Caco-2 (cell line): ENCODE measurements around the gene CYP26A1. TPM values are rescaled to one million over a fixed set of nuclear protein-coding genes. Genes with fewer than 3 reads are reported as not detected.

Experiments
- BruUV-seq: library from RNA; stranded (reverse); fragments of 400-500 nt; replicated peaks from 2 replicates; lab custom pipeline; 2021; lab: Mats Ljungman, UMichigan
- CTCF ChIA-PET: fragments of 300-600 bp; sonication (Branson Sonifier 250); formaldehyde crosslinking; loops from one replicate; lab custom pipeline; 2022; ENCODE audit warnings: antibody characterized with exemption; lab: Charles Lee
- POLR2A ChIA-PET: fragments of 300-600 bp; sonication (Branson Sonifier 250); formaldehyde crosslinking; loops from one replicate; lab custom pipeline; 2022; ENCODE audit warnings: antibody characterized with exemption; lab: Charles Lee
- DNase-seq, 2 experiments: peaks; one replicate each; pipeline versions ENCODE4 v3.0.0 to v3.0.0-alpha.2; 2020 to 2022
- H3K27me3 ChIP-seq: replicated peaks from 2 replicates; pipeline ENCODE4 v1.6.0; 2011; ENCODE audit warnings: low read length; ENCODE audit not compliant: control insufficient read depth, insufficient read depth
- H3K36me3 ChIP-seq: 2 replicates; pipeline ENCODE4 v1.5.1; 2011; ENCODE audit warnings: low read length; ENCODE audit not compliant: control insufficient read depth, insufficient read depth
- H3K4me1 ChIP-seq: fragments of 250-450 bp; sonication (Bioruptor Pico); 2 replicates; pipeline ENCODE4 v1.5.1; 2020; ENCODE audit warnings: mild to moderate bottlenecking
- H3K4me3 ChIP-seq: 2 replicates; pipeline ENCODE4 v1.5.1; 2011; ENCODE audit warnings: low read depth, mild to moderate bottlenecking, control low read depth, low read length
- H3K9me3 ChIP-seq: fragments of 250-450 bp; sonication (Bioruptor Pico); 2 replicates; pipeline ENCODE4 v1.5.1; 2020; ENCODE audit warnings: mild to moderate bottlenecking, moderate library complexity
- H3K27ac Mint-ChIP-seq: one replicate; pipeline ENCODE4 v1.8.0; 2022; ENCODE audit warnings: mixed read lengths; ENCODE audit not compliant: unreplicated experiment
- H3K27me3 Mint-ChIP-seq: one replicate; pipeline ENCODE4 v1.8.0; 2022; ENCODE audit warnings: mixed read lengths; ENCODE audit not compliant: insufficient read depth, unreplicated experiment
- H3K36me3 Mint-ChIP-seq: one replicate; pipeline ENCODE4 v1.8.0; 2022; ENCODE audit warnings: mild to moderate bottlenecking, mixed read lengths; ENCODE audit not compliant: insufficient read depth, unreplicated experiment
- H3K4me1 Mint-ChIP-seq: one replicate; pipeline ENCODE4 v1.8.0; 2022; ENCODE audit warnings: low read depth, mixed read lengths; ENCODE audit not compliant: unreplicated experiment
- H3K4me3 Mint-ChIP-seq: one replicate; pipeline ENCODE4 v1.8.0; 2022; ENCODE audit warnings: mild to moderate bottlenecking, moderate library complexity, mixed read lengths; ENCODE audit not compliant: unreplicated experiment
- H3K9me3 Mint-ChIP-seq: one replicate; pipeline ENCODE4 v1.8.0; 2022; ENCODE audit warnings: mixed read lengths; ENCODE audit not compliant: unreplicated experiment
- intact Hi-C: fragments of 100-400 bp; cut with micrococcal nuclease; formaldehyde crosslinking; loops from one replicate; pipeline ENCODE4 v1.10.0; 2022; ENCODE audit not compliant: unreplicated experiment
- total RNA-seq: library from RNA; stranded (reverse); gene quantifications from 2 replicates; pipeline ENCODE4 v1.2.3, GENCODE V29; 2022
- TF ChIP-seq, protein P1 (sequence below), 2 experiments: fragments of 200-600 bp in 1 of 2; IDR thresholded peaks; 1 replicate in 1 of 2; 2 replicates in 1 of 2; pipeline versions ENCODE4 v1.5.1 to v1.8.0; 2011 to 2022; ENCODE audit warnings: antibody characterized with exemption in 1 of 2, control low read depth in 1 of 2, inconsistent platforms in 1 of 2, low read depth in 1 of 2, low read length in 1 of 2, mild to moderate bottlenecking in 1 of 2, moderate library complexity in 1 of 2; ENCODE audit not compliant: insufficient read depth in 1 of 2, severe bottlenecking in 1 of 2, unreplicated experiment in 1 of 2

Gene CYP26A1
- total RNA-seq, 1 experiment from 2014 or later, result 0.82 TPM

DNA sequence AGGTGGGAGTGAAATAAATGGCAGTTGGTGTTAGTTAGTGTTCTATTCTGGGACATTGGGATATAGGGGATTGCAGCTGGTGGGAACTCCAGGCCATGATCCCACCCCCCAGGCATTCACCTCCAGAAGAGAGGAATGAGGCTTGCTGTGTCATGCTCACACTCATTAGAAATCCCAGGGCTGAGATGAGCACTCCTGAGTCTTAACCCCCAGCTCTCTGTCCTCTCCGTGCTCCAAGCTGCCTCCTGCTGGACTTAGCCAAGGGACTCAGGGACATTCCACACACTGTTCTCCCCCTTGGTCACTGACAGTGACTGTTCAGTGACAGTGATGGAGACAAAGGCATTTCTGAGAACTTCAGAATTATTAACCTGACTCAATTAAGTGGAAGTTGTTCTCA, 21.5 kb downstream of the CYP26A1 start:
- Mint-ChIP-seq H3K36me3 (no peaks in the 10 kb centered on the region), H3K4me1 (peaks cover 7% of the 10 kb centered on the region), H3K27ac (no peak overlapping the region), H3K27me3 (no peaks in the 10 kb centered on the region), H3K9me3 (peaks cover 11% of the 10 kb centered on the region), H3K4me3 (no peak overlapping the region)
- H3K4me3 ChIP-seq, result no peak overlapping the region
- TF ChIP-seq, protein P1, sequence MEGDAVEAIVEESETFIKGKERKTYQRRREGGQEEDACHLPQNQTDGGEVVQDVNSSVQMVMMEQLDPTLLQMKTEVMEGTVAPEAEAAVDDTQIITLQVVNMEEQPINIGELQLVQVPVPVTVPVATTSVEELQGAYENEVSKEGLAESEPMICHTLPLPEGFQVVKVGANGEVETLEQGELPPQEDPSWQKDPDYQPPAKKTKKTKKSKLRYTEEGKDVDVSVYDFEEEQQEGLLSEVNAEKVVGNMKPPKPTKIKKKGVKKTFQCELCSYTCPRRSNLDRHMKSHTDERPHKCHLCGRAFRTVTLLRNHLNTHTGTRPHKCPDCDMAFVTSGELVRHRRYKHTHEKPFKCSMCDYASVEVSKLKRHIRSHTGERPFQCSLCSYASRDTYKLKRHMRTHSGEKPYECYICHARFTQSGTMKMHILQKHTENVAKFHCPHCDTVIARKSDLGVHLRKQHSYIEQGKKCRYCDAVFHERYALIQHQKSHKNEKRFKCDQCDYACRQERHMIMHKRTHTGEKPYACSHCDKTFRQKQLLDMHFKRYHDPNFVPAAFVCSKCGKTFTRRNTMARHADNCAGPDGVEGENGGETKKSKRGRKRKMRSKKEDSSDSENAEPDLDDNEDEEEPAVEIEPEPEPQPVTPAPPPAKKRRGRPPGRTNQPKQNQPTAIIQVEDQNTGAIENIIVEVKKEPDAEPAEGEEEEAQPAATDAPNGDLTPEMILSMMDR (IDR thresholded peaks at IDR 0.05; ENCODE audit: insufficient read depth in 1 of 2, low read depth in 1 of 2, low read length in 1 of 2, severe bottlenecking in 1 of 2, unreplicated experiment in 1 of 2), result no peak
- intact Hi-C loops, result no loop called here
- H3K27me3 ChIP-seq, result no peaks in the 10 kb centered on the region
- H3K36me3 ChIP-seq, result no peaks in the 10 kb centered on the region
- H3K9me3 ChIP-seq, result no peaks in the 10 kb centered on the region
- CTCF ChIA-PET, result no interaction called here
- DNase-seq, result no peak
- POLR2A ChIA-PET, result no interaction called here
- no TSS peak for BruUV-seq
- H3K4me1 ChIP-seq, result peaks cover 9% of the 10 kb centered on the region; the same call in 1 of the 2 replicates

DNA sequence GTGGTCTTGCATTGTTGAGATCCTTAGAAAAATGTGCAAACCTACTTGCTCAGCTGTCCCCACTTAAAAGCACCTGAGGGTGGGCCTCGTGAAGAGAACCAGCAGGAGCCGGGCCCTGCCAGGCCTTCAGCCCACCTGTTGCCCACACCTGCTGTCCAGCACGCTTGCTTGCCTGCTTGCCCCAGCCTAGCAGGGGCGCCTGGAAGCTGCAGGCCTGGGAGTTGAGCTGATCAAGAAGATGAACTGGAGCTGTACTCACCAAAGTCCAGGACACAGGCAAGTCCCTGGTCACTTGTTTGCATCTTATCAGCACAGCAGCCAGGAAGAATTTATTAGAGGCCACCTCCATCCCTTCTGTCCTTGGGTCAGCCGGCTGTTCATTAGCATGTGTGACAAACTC, 23.2 kb downstream of the CYP26A1 start:
- Histone ChIP-seq H3K27me3 (no peaks in the 10 kb centered on the region), H3K4me3 (no peak overlapping the region), H3K36me3 (no peaks in the 10 kb centered on the region), H3K4me1 (peaks cover 9% of the 10 kb centered on the region; the same call in 1 of the 2 replicates), H3K9me3 (no peaks in the 10 kb centered on the region)
- peaks cover 7% of the 10 kb centered on the region for H3K4me1 Mint-ChIP-seq
- no peaks in the 10 kb centered on the region for H3K36me3 Mint-ChIP-seq
- intact Hi-C loops, result no loop called here
- H3K27ac Mint-ChIP-seq, result no peak overlapping the region
- ChIA-PET CTCF (no interaction called here), POLR2A (no interaction called here)
- H3K9me3 Mint-ChIP-seq, result peaks cover 11% of the 10 kb centered on the region
- peak; percentile 31 to 68 for DNase-seq
- no TSS peak for BruUV-seq
- TF ChIP-seq, protein P1 (IDR thresholded peaks at IDR 0.05; ENCODE audit: insufficient read depth in 1 of 2, low read depth in 1 of 2, low read length in 1 of 2, severe bottlenecking in 1 of 2, unreplicated experiment in 1 of 2), result no peak
- H3K27me3 Mint-ChIP-seq, result no peaks in the 10 kb centered on the region
- no peak overlapping the region for H3K4me3 Mint-ChIP-seq

GRCh38 chr10:93097386-93097785, 23.7 kb downstream of the CYP26A1 start:
- TF ChIP-seq, protein P1 (IDR thresholded peaks at IDR 0.05; ENCODE audit: insufficient read depth in 1 of 2, low read depth in 1 of 2, low read length in 1 of 2, severe bottlenecking in 1 of 2, unreplicated experiment in 1 of 2), result no peak
- intact Hi-C loops, result no loop called here
- POLR2A ChIA-PET, result no interaction called here
- no TSS peak for BruUV-seq
- DNase-seq, result no peak
- peaks cover 11% of the 10 kb centered on the region for H3K9me3 Mint-ChIP-seq
- no peaks in the 10 kb centered on the region for H3K36me3 ChIP-seq
- no peaks in the 10 kb centered on the region for H3K9me3 ChIP-seq
- H3K4me3 Mint-ChIP-seq, result no peak overlapping the region
- no peaks in the 10 kb centered on the region for H3K27me3 ChIP-seq
- H3K27me3 Mint-ChIP-seq, result no peaks in the 10 kb centered on the region
- no peak overlapping the region for H3K27ac Mint-ChIP-seq
- peaks cover 9% of the 10 kb centered on the region; the same call in 1 of the 2 replicates for H3K4me1 ChIP-seq
- peaks cover 7% of the 10 kb centered on the region for H3K4me1 Mint-ChIP-seq
- no peaks in the 10 kb centered on the region for H3K36me3 Mint-ChIP-seq
- CTCF ChIA-PET, result no interaction called here
- no peak overlapping the region for H3K4me3 ChIP-seq
